Large intestine (tissue), 3 donors: Measurements from ENCODE around the gene RABL2B. TPM values are rescaled to one million over a fixed set of nuclear protein-coding genes. Genes with fewer than 3 reads are reported as not detected.
"Not testable (repeated sequence)": the region's sequence is repeated elsewhere in the genome, so short reads cannot be mapped to it uniquely, and the experiment has no call there.

Experiments used
- DNase-seq, 2 donors: peaks; one replicate each; pipeline versions ENCODE4 v3.0.0 to v3.0.0-alpha.2; 2013
- H3K27ac ChIP-seq: one replicate; pipeline ENCODE4 v1.5.1; 2013; ENCODE audit warnings: low read length
- H3K27me3 ChIP-seq: 2 replicates; pipeline ENCODE4 v1.6.1; 2013; ENCODE audit warnings: low read length; ENCODE audit not compliant: control insufficient read depth, insufficient read depth
- H3K36me3 ChIP-seq: 2 replicates; pipeline ENCODE4 v1.6.1; 2013; ENCODE audit warnings: low read length; ENCODE audit not compliant: control insufficient read depth, insufficient read depth
- H3K4me1 ChIP-seq: one replicate; pipeline ENCODE4 v1.6.1; 2013; ENCODE audit warnings: low read length; ENCODE audit not compliant: control insufficient read depth, insufficient read depth
- H3K4me3 ChIP-seq: one replicate; pipeline ENCODE4 v1.5.1; 2013; ENCODE audit warnings: low read length
- H3K9me3 ChIP-seq: one replicate; pipeline ENCODE4 v1.6.1; 2013; ENCODE audit warnings: mild to moderate bottlenecking, low read depth, low read length, moderate library complexity; ENCODE audit not compliant: control insufficient read depth
- WGBS: methylation state at CpG from one replicate; pipeline ENCODE4 v1.1.5; 2013; ENCODE audit warnings: low lambda C conversion rate; ENCODE audit not compliant: insufficient coverage; 5-methylcytosine and 5-hydroxymethylcytosine counted together
- polyA plus RNA-seq: library from polyadenylated mRNA; unstranded; fragments of 120-200 nt; gene quantifications from one replicate; pipeline ENCODE4 v1.2.1, GENCODE V29; 2013

The RABL2B gene
- polyA plus RNA-seq, 1 donor = 32.8 TPM

- not testable (repeated sequence) for H3K27me3 ChIP-seq, H3K4me3 ChIP-seq, DNase-seq, H3K36me3 ChIP-seq, H3K9me3 ChIP-seq, H3K27ac ChIP-seq, H3K4me1 ChIP-seq
- WGBS = 45% methylated on average over 6 of the region's 10 CpGs
Observed at GRCh38 chr22:50759597-50760341, 23.7 kb downstream of the RABL2B start.

GRCh38 chr22:50756949-50757491, 26.4 kb downstream of the RABL2B start:
- DNase-seq = peak in 1 of 2 donors; percentile 12
- H3K9me3 ChIP-seq, H3K27ac ChIP-seq, H3K4me1 ChIP-seq, H3K36me3 ChIP-seq, H3K27me3 ChIP-seq: not testable (repeated sequence)
- H3K4me3 ChIP-seq = peak overlapping the region; percentile 32
- WGBS = no CpG with 5 or more reads among the region's 24 CpGs

DNA sequence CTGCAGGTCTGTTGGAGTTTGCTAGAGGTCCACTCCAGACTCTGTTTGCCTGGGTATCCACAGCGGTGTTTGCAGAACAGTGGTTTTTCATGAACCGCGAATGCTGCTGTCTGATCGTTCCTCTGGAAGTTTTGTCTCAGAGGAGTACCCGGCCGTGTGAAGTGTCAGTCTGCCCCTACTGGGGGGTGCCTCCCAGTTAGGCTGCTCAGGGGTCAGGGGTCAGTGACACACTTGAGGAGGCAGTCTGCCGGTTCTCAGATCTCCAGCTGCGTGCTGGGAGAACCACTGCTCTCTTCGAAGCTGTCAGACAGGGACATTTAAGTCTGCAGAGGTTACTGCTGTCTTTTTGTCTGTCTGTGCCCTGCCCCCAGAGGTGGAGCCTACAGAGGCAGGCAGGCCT, 27.0 kb downstream of the RABL2B start:
- H3K27ac ChIP-seq, H3K4me3 ChIP-seq, H3K36me3 ChIP-seq, H3K27me3 ChIP-seq, H3K4me1 ChIP-seq, H3K9me3 ChIP-seq, DNase-seq: not testable (repeated sequence)
- no CpG with 5 or more reads among the region's 9 CpGs for WGBS

GRCh38 chr22:50755251-50755650, 28.2 kb downstream of the RABL2B start:
- not testable (repeated sequence) for H3K4me1 ChIP-seq, H3K4me3 ChIP-seq, H3K27me3 ChIP-seq, H3K9me3 ChIP-seq, DNase-seq, H3K36me3 ChIP-seq, H3K27ac ChIP-seq
- no CpG with 5 or more reads among the region's 20 CpGs for WGBS

DNA sequence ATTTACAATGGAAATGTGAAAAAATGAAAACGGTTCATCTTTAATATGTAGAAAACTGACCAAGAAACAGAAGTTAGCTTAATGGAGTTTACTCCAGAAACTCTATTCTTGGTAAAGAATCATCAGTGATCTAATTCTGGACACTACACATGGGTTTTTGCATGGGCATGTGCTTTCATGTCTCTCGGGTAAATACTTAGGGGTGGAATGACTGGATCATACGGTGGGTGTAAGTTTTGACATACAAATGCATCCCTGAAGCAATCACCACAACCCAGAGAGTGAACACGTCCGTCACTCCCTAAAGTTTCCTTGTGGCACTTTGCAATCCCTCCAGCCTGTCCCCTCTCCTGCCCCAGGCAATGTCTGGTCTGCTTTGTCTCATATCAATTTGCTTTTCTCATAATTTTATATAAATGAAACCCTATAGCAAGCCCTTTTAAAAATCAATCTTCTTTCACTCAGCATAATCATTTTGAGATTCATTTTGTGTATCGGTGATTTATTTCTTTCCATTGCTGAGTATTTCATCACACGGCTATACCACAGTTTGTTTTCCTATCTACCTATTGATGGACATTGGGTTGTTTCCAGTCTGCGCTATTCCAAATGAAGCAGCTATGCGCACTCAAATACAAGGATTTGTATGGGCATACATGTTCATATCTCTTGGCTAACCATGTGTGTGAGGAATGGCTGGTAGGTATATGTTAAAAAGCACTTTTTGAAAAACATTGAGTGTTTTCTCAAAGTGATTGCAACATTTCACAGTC, 33.9 kb downstream of the RABL2B start:
- H3K9me3 ChIP-seq, H3K4me3 ChIP-seq, H3K27me3 ChIP-seq, DNase-seq, H3K27ac ChIP-seq, H3K4me1 ChIP-seq, H3K36me3 ChIP-seq: not testable (repeated sequence)
- no CpG with 5 or more reads among the region's 9 CpGs for WGBS

- not testable (repeated sequence) for DNase-seq, H3K4me3 ChIP-seq, H3K27ac ChIP-seq, H3K36me3 ChIP-seq, H3K9me3 ChIP-seq, H3K4me1 ChIP-seq, H3K27me3 ChIP-seq
- no CpG with 5 or more reads among the region's 13 CpGs for WGBS
Observed at GRCh38 chr22:50748630-50749029, 34.8 kb downstream of the RABL2B start.

DNA sequence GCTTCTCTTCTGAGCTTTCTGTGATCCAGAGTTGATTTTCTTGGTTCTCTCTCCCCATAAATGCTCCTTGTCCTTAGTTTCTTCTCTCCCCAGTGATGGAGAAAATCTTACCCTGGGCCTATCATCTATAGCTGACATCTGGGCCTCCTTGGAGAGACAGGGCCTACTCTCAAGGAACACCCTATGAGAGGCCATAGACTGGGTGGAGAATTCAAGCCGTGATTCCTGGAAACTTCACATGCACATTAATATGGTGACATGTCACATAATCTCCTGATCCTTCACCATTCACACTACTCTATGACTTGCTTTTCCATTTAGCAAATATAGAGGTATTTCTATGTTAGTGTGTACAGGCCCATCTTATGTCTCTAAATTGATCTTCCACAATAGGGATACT, 35.9 kb downstream of the RABL2B start:
- not testable (repeated sequence) for H3K27ac ChIP-seq, H3K4me1 ChIP-seq, H3K27me3 ChIP-seq, H3K36me3 ChIP-seq, H3K9me3 ChIP-seq, DNase-seq, H3K4me3 ChIP-seq
- no CpG with 5 or more reads among the region's 1 CpG for WGBS

DNA sequence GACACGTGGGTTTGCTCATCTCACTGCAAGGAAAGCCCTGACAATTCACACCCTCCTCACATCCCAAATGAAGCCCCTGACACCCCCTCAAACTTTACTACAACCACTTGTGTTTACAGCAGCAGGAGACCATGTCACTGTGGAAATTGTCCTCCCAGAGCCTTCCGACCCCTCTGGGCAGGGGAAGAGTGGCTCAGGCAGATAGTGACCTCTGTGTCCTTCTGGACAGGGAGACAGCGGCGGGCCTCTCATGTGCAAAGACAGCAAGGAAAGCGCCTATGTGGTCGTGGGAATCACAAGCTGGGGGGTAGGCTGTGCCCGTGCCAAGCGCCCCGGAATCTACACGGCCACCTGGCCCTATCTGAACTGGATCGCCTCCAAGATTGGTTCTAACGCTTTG, 39.0 kb downstream of the RABL2B start:
- DNase-seq, H3K4me1 ChIP-seq, H3K27ac ChIP-seq, H3K36me3 ChIP-seq, H3K4me3 ChIP-seq, H3K9me3 ChIP-seq, H3K27me3 ChIP-seq: not testable (repeated sequence)
- WGBS = no CpG with 5 or more reads among the region's 12 CpGs

DNA sequence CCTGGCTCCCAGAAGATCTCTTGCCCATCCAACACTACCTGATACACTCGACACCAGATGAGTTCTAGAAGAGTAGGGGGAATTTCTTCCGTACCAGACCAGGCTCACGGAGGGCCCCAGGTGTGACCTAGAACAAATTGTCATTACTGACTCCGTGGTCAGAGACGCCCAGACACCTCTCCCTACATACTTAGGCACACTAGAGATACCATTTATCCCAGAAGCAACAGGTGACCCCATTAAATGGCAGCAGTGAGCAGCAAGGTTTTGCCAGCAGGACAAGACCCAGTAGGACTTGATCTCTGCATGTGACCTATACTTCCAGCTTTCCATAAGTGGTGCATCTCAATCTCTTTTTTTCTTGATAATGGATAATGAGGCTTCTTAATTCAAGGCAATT, 42.7 kb downstream of the RABL2B start:
- H3K4me3 ChIP-seq, H3K27me3 ChIP-seq, DNase-seq, H3K4me1 ChIP-seq, H3K9me3 ChIP-seq, H3K36me3 ChIP-seq, H3K27ac ChIP-seq: not testable (repeated sequence)
- no CpG with 5 or more reads among the region's 5 CpGs for WGBS

- H3K27me3 ChIP-seq = no peaks in the 10 kb centered on the region
- no peaks in the 10 kb centered on the region for H3K4me1 ChIP-seq
- H3K27ac ChIP-seq = no peak overlapping the region
- H3K4me3 ChIP-seq = no peak overlapping the region
- no peak for DNase-seq
- WGBS = no CpG with 5 or more reads among the region's 12 CpGs
- no peaks in the 10 kb centered on the region for H3K36me3 ChIP-seq
- no peaks in the 10 kb centered on the region for H3K9me3 ChIP-seq
Observed at GRCh38 chr22:50739894-50740293, 43.5 kb downstream of the RABL2B start.
